ENCODE measurements around the gene ARMC12.
"Not testable (repeated sequence)": the region's sequence is repeated elsewhere in the genome, so short reads cannot be mapped to it uniquely, and the experiment has no call there.

- not testable (repeated sequence) for TF ChIP-seq POLR2AphosphoS5 (IDR thresholded peaks at IDR 0.05; ENCODE audit: insufficient read depth, low read depth, low read length); CTCF (IDR thresholded peaks at IDR 0.05; ENCODE audit: extremely low read depth in 1 of 2, insufficient read depth in 1 of 2, low read depth in 1 of 2, low read length in 2 of 2); POLR2A (IDR thresholded peaks at IDR 0.05; ENCODE audit: low read depth, low read length)
Observed at GRCh38 chr6:35734319-35734718, 2.5 kb upstream of the ARMC12 start.

All from endothelial cell of umbilical vein (primary cell).